ENCODE measurements around the gene TNRC6A. TPM values are rescaled to one million over a fixed set of nuclear protein-coding genes. Genes with fewer than 3 reads are reported as not detected.

TNRC6A gene
- total RNA-seq, 2 donors from 2014 or later, result 81.5 to 84.7 TPM

- no peak overlapping the region for H3K27ac ChIP-seq (ENCODE audit: low read depth, low read length)
- H3K36me3 Mint-ChIP-seq (ENCODE audit: low read depth), result no peaks in the 10 kb centered on the region
- WGBS, 2 experiments (ENCODE audit: insufficient coverage in 1 of 2, insufficient read length in 1 of 2), result 91 to 95% methylated on average over 6 to 8 of the region's 8 CpGs
These were observed 122.2 kb downstream of the TNRC6A start for GRCh38 chr16:24851700-24852099.

GRCh38 chr16:24852281-24852721 is 122.8 kb downstream of the TNRC6A start:
- Histone ChIP-seq H3K9me3 (ENCODE audit: control insufficient read depth, low read length) (no peaks in the 10 kb centered on the region), H3K9ac (ENCODE audit: extremely low read depth, low read length, poor library complexity, severe bottlenecking) (no peak overlapping the region), H3K4me1 (ENCODE audit: control insufficient read depth, insufficient read depth, low read length) (no peaks in the 10 kb centered on the region), H3K27me3 (ENCODE audit: control insufficient read depth, insufficient read depth, low read length, poor library complexity, severe bottlenecking) (no peaks in the 10 kb centered on the region), H3K4me3 (ENCODE audit: low read length) (no peak overlapping the region), H3K36me3 (ENCODE audit: control insufficient read depth, insufficient read depth, low read length) (no peaks in the 10 kb centered on the region), H3K27ac (ENCODE audit: low read depth, low read length) (no peak overlapping the region)
- Mint-ChIP-seq H3K27me3 (ENCODE audit: insufficient read depth) (no peaks in the 10 kb centered on the region), H3K9me3 (no peaks in the 10 kb centered on the region), H3K36me3 (ENCODE audit: low read depth) (no peaks in the 10 kb centered on the region), H3K27ac (no peak overlapping the region), H3K4me1 (no peaks in the 10 kb centered on the region), H3K4me3 (no peak overlapping the region)
- 83 to 93% methylated on average over 2 to 7 of the region's 8 CpGs for WGBS, 2 experiments (ENCODE audit: insufficient coverage in 1 of 2, insufficient read length in 1 of 2)
- no peak for DNase-seq
- TF ChIP-seq CTCF (conservative IDR thresholded peaks at IDR 0.05), result no peak

More at GRCh38 chr16:24851700-24852099, 122.2 kb downstream of the TNRC6A start:
- no peaks in the 10 kb centered on the region for H3K27me3 ChIP-seq (ENCODE audit: control insufficient read depth, insufficient read depth, low read length, poor library complexity, severe bottlenecking)
- Mint-ChIP-seq H3K4me1 (no peaks in the 10 kb centered on the region), H3K9me3 (no peaks in the 10 kb centered on the region), H3K4me3 (no peak overlapping the region), H3K27ac (no peak overlapping the region), H3K27me3 (ENCODE audit: insufficient read depth) (no peaks in the 10 kb centered on the region)
- H3K9me3 ChIP-seq (ENCODE audit: control insufficient read depth, low read length), result no peaks in the 10 kb centered on the region
- H3K9ac ChIP-seq (ENCODE audit: extremely low read depth, low read length, poor library complexity, severe bottlenecking), result no peak overlapping the region
- no peak for TF ChIP-seq CTCF (conservative IDR thresholded peaks at IDR 0.05)
- DNase-seq, result no peak
- H3K4me3 ChIP-seq (ENCODE audit: low read length), result no peak overlapping the region
- no peaks in the 10 kb centered on the region for H3K36me3 ChIP-seq (ENCODE audit: control insufficient read depth, insufficient read depth, low read length)
- H3K4me1 ChIP-seq (ENCODE audit: control insufficient read depth, insufficient read depth, low read length), result no peaks in the 10 kb centered on the region

GRCh38 chr16:24853169-24853824 is 123.8 kb downstream of the TNRC6A start:
- Histone ChIP-seq H3K4me1 (ENCODE audit: control insufficient read depth, insufficient read depth, low read length) (no peaks in the 10 kb centered on the region), H3K9me3 (ENCODE audit: control insufficient read depth, low read length) (no peaks in the 10 kb centered on the region), H3K9ac (ENCODE audit: extremely low read depth, low read length, poor library complexity, severe bottlenecking) (no peak overlapping the region), H3K27me3 (ENCODE audit: control insufficient read depth, insufficient read depth, low read length, poor library complexity, severe bottlenecking) (no peaks in the 10 kb centered on the region), H3K27ac (ENCODE audit: low read depth, low read length) (no peak overlapping the region), H3K36me3 (ENCODE audit: control insufficient read depth, insufficient read depth, low read length) (no peaks in the 10 kb centered on the region), H3K4me3 (ENCODE audit: low read length) (no peak overlapping the region)
- Mint-ChIP-seq H3K4me1 (no peaks in the 10 kb centered on the region), H3K27me3 (ENCODE audit: insufficient read depth) (no peaks in the 10 kb centered on the region), H3K36me3 (ENCODE audit: low read depth) (no peaks in the 10 kb centered on the region), H3K9me3 (no peaks in the 10 kb centered on the region), H3K27ac (no peak overlapping the region), H3K4me3 (no peak overlapping the region)
- WGBS, 2 experiments (ENCODE audit: insufficient coverage in 1 of 2, insufficient read length in 1 of 2), result 93 to 96% methylated on average over 7 to 8 of the region's 8 CpGs
- no peak for DNase-seq
- TF ChIP-seq CTCF (conservative IDR thresholded peaks at IDR 0.05), result no peak

Data from endodermal cell (in vitro differentiated cells).